NCI-H748 (cell line): ENCODE results near the gene MS4A15.
"Not testable (repeated sequence)": the region's sequence is repeated elsewhere in the genome, so short reads cannot be mapped to it uniquely, and the experiment has no call there.

Experiments
- DNase-seq: peaks from one replicate; lab custom pipeline; 2025; ENCODE audit not compliant: unreplicated experiment; lab: John Stamatoyannopoulos, UW

MS4A15 gene

GRCh38 chr11:60756307-60757032 is at the start of gene MS4A15:
Gene MS4A15 (plus strand): TSS chr11:60756867. CDS start chr11:60763734, 6,867 bp downstream.
- DNase-seq, result peak; percentile 62

DNA sequence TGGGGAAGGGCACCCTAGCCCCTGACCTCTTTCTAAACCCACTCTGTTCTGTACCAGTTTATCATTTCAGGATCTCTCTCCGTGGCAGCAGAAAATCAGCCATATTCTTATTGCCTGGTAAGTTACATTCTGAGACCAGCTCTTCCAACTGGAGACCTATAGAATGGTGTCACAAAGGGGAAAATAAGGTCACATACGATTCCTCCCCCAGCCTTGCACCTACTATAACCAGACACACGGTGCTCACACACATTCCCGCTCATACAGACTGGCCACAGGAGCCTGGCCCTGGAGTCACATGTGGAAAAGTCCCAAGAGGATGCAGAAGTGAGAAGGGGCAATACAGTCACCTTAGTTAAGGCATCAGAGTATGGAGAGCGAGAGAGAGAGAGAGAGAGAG is 49.7 kb upstream of the MS4A15 start:
- no peak for DNase-seq

DNA sequence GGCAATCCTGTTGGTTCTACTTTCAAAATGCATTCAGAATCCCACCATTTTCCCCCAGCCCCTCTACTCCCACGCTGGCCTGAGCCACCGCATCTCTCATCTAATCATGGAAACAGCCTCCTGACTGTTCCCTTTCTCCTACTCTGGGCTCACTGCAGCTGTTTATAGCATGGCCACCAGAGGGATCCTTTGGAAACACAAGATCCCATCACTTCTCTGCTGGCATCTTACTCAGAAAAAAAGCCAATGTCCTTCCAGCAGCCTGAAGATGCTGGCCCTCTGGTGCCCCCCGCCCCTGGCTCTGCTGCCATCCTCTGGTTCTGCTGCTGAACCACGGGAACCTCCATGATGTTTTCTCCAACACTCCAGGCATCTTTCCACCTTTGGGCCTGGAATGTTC is 46.2 kb upstream of the MS4A15 start:
- DNase-seq, result no peak

DNA sequence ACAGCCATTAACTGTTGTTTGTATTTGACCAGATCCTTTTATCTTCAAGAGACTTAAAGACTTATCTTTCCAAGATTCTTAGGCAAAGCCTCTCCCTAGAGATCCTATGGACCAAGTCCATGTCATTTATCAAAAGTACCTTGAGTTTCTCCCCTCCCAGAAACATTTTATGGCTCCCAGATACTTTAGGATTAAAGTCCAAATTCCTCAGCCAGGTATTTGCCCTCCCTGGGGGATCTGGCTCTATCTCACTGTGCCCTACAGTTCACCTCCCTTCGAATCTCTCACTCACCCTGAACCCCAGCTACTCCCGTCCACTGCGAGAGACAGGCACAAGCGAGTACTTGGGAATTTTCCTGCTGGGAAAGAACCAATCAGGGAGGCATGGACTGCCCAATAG is 45.4 kb upstream of the MS4A15 start:
- DNase-seq, result no peak

GRCh38 chr11:60713423-60713822 is 43.2 kb upstream of the MS4A15 start:
- DNase-seq, result not testable (repeated sequence)

GRCh38 chr11:60717956-60718355 is 38.7 kb upstream of the MS4A15 start:
- no peak for DNase-seq

- no peak for DNase-seq
Measured at GRCh38 chr11:60718524-60719316, 37.9 kb upstream of the MS4A15 start.

DNA sequence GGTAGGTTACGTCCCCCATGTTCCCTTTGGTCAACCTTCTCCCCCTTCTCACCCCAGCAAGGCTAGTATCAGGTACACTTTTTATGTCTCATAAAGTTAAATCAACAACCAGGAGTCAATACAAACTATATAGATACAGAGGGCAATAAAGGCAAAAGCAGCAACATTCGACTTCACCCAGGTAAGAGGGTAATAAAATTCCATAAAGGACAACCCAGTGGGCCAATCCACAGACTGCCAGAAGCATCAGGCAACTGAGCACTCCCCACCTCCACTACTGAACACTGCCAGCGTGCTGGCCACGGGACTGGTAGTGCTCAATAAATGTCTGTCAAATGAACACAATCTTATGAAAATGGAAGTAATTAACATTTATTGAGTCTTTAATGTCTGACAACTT is 37.3 kb upstream of the MS4A15 start:
- DNase-seq, result no peak

GRCh38 chr11:60720460-60720859 is 36.2 kb upstream of the MS4A15 start:
- no peak for DNase-seq

- DNase-seq, result no peak
Measured at GRCh38 chr11:60724420-60724819, 32.2 kb upstream of the MS4A15 start, which contains the start of gene MS4A18. Gene MS4A18 (plus strand): TSS chr11:60724720.

DNA sequence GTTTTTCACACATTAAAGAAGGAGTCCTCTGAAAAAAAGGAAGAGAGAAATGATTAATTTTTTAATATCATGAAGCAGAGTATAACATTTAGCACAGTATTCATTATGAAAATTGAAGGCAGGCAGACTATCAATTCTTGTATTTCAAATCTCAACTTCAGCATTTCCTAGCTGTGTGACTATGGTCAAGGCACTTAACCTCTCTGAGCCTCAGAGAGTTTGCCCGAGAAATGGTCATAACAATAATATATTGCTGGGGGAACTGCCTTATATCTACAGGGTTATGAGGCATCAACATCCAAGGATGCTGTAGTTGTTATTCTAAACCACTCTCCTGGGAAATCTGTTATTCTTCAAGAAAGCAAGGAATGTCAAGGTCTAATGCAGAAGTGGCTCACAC is 31.1 kb upstream of the MS4A15 start:
- no peak for DNase-seq

DNA sequence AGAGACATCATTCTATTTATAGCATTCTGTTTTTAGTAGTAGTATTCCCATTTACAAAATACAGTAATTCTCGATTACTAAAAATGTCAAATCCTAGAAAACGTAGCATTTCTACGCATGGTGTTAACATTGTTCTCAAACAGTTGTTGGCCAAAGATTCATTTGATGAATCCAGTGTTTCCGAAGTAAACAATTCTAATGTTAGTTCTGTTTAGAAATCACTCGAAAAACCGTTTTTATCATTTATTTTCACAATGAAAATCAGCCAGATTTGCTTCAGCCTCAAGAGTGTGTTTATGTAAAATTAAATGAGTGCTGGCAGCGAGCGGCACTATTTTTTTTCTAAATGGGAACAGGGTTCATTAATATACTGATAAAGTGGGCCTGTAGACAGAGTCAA is 25.1 kb upstream of the MS4A15 start:
- DNase-seq, result no peak

DNA sequence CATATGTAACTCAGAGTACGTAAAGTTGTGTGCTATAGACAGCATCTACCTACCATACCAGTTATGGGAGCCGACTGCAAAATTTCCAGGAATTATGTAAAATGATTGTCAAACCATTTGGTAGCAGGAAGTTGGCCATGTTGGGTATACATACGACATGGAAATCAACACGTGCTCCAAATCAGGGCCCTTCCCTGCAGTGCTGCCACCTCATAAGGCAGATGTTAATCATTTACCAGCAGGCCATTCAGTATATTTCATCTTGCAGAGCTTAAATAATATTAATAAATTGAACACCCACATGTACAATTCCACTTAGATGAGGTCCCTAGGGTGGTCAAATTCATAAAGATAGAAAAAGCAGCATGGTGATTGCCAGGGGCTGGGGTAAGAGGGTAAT is 22.4 kb upstream of the MS4A15 start:
- no peak for DNase-seq

DNA sequence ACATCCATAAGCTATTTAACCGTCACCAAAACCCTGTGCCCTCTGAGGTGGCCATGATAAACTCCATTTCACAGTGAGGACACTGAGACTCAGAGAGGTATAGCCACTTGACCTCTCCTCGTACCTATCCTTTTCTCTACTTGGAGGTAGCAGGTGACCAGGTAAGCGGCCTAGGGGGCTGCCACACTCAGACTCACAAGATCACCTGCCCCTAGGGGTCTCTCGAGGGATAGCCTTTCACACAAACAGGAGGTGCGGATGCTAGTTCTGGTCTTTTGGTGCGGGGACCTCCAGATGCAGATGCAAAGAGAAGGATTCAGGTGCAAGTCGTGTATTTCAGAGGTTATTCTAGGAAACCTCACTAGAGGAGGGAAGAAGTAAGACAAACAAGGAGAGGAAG is 17.6 kb upstream of the MS4A15 start:
- no peak for DNase-seq

DNA sequence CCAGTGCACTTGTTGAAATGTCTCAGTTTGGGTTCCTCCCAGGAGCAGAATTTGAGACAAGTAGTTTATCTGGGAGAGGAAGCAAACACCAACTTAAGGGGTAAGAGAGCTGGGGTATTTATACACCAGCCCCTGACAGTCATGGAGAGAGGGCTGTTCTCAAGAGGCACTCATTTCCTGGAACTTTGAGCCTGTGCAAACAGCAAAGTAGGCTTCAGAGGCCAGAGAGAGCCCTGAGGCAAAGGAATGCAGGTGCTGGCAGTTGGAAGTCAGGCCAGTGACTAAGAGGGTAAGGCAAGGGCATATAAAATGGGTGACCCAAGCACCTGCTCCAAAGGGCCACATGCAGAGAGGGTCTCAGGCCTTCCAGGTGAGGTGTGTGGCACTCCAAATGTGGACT is 16.1 kb upstream of the MS4A15 start:
- DNase-seq, result no peak

DNA sequence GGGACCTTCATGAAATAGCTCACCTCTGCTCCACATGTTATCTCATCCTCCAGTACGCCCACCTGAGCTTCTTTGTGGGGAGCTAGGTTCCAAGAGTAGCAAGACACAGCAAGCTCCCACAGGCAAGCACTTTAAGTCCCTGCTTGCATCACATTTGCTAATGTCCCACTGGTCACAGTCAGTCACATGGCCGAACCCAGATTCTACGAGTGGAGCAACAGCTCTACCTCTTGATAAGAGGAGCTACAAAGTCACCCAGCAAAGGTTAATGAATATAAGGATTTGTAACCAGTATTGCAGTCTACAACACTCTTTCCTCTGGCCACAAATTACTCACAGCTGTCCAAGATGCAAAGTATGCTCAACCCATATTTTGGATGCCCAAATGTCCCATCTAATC is 15.2 kb upstream of the MS4A15 start:
- DNase-seq, result no peak

- no peak for DNase-seq
Measured at GRCh38 chr11:60743058-60743457, 13.6 kb upstream of the MS4A15 start.

- DNase-seq, result no peak
Measured at GRCh38 chr11:60744114-60744513, 12.6 kb upstream of the MS4A15 start.

- DNase-seq, result no peak
Measured at GRCh38 chr11:60747359-60747873, 9.3 kb upstream of the MS4A15 start.

- no peak for DNase-seq
Measured at GRCh38 chr11:60748225-60748624, 8.4 kb upstream of the MS4A15 start.

DNA sequence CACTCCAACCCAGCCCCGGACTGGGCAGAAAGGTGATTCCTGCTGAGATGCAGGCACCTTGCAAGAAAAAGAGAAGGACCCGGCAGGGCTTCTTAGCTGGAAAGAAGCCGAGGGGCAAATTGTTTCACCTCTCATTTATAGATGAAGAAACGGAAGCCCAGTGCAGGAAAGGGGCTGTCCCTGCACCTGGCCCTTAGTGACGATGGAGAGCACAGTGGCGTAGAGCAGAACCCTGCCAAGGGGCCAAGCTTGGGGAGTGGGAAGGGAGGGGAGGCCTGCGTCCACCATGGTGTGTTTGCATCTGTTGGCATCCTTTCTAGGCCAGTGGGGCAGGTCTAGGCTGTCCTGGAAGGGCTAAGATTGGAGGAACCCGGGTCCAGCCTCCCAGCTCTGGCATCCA is 7.8 kb upstream of the MS4A15 start:
- no peak for DNase-seq

DNA sequence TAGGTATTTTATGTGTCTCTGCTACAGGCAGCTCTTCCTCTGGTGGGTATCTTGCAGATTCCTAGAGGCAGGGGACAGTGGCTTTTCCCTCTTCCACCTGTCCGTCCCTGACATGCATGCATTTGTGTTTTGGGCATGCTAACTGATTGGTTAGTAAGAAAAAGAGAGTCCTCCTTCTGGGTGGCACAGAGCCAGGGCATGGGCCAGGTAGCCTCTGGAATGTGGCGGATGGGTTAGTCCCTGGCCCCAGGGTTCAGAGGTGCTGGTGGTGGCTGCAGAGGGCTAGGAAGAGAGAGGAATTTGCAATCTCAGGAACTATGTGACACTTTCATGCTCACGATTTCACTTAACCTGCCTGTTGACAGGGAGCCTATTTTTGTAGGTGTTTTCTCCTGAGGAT is 5.8 kb upstream of the MS4A15 start:
- DNase-seq, result no peak
